Mononuclear cell (primary cell): ENCODE results near the gene AKNA. TPM values are rescaled to one million over a fixed set of nuclear protein-coding genes. Genes with fewer than 3 reads are reported as not detected.

Experiments used
- H3K27me3 ChIP-seq: 2 replicates; pipeline ENCODE4 v1.6.0; 2011; ENCODE audit warnings: low read length, control low read depth; ENCODE audit not compliant: insufficient read depth
- H3K4me1 ChIP-seq: 2 replicates; pipeline ENCODE4 v1.5.1; 2011; ENCODE audit warnings: mild to moderate bottlenecking, low read length, control low read depth; ENCODE audit not compliant: insufficient read depth
- H3K4me3 ChIP-seq: 2 replicates; pipeline ENCODE4 v1.5.1; 2011; ENCODE audit warnings: mild to moderate bottlenecking, low read length, moderate library complexity
- H3K9me3 ChIP-seq: 2 replicates; pipeline ENCODE4 v1.5.1; 2011; ENCODE audit warnings: low read depth, mild to moderate bottlenecking, control low read depth, low read length
- total RNA-seq: library from RNA; depleted of rRNA; stranded (reverse); fragments of >200 nt; gene quantifications from one replicate; pipeline ENCODE4 v1.2.3, GENCODE V29; 2012

The AKNA gene
- total RNA-seq, 1 donor: 99.5 TPM

DNA sequence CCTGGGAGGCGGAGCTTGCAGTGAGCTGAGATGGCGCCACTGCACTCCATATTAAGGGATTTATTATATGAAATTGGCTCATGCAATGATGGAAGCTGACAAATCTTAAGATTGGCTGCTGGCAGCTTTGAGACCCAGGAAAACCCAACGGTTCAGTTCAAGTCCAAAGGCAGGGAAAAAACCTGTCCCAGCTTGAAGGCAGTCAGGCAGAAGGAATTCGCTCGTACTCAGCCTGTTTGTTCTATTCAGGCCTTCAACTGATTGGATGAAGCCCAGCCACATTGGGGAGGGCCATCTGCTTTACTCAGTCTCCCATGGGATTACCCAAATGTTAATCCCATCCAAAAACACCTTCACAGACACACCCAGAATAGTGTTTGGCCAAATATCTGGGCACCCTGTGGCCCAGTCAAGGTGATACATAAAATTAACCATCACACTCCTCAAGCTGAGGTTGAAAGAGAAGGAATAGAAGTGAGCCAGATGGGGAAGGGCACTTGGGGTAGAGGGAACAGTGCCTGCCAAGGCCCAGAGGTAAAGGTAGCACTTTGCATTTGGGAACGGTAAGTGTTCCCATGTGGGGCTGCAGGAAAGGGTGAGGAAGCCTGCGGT is 73.4 kb downstream of the AKNA start:
- peaks cover 5% of the 10 kb centered on the region for H3K4me1 ChIP-seq
- H3K9me3 ChIP-seq: no peaks in the 10 kb centered on the region
- H3K4me3 ChIP-seq: no peak overlapping the region
- no peaks in the 10 kb centered on the region for H3K27me3 ChIP-seq

DNA sequence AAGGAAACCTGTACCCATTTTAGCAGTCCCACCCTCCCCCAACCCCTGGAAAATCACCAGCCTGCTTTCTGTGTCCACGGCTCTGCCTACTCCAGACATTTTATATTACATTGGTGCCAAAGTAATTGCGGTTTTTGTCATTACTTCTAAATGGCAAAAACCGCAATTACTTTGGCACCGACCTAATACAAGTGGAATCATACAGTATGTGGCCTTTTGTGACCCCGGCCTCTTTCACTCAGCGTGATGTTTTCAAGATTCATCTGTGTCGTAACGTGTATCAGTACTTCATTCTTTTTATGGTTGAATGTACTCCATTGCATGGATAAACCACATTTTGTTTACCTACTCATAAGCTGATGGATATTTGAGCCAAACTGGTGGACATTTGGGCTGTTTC is 74.6 kb downstream of the AKNA start:
- Histone ChIP-seq H3K4me3 (no peak overlapping the region), H3K9me3 (no peaks in the 10 kb centered on the region), H3K27me3 (no peaks in the 10 kb centered on the region), H3K4me1 (peaks cover 3% of the 10 kb centered on the region)

DNA sequence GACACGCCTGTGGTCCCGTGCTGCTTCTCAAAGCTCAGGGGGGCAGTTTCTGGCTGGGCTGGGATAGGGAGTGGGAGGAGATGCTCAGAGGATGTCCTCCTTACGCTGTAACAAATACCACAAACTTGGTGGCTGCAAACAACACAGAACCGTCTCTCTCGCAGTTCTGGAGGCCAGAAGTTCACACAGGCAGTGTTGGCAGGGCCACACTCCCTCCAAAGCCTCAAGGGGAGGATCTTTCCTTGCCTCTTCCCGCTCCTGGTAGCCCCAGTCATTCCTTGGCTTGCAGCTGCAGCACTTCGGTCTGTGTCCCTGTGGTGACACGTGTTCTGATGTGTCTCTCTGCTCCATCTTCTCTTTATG is 75.3 kb downstream of the AKNA start:
- Histone ChIP-seq H3K9me3 (no peaks in the 10 kb centered on the region), H3K4me3 (no peak overlapping the region), H3K27me3 (no peaks in the 10 kb centered on the region), H3K4me1 (no peaks in the 10 kb centered on the region)

DNA sequence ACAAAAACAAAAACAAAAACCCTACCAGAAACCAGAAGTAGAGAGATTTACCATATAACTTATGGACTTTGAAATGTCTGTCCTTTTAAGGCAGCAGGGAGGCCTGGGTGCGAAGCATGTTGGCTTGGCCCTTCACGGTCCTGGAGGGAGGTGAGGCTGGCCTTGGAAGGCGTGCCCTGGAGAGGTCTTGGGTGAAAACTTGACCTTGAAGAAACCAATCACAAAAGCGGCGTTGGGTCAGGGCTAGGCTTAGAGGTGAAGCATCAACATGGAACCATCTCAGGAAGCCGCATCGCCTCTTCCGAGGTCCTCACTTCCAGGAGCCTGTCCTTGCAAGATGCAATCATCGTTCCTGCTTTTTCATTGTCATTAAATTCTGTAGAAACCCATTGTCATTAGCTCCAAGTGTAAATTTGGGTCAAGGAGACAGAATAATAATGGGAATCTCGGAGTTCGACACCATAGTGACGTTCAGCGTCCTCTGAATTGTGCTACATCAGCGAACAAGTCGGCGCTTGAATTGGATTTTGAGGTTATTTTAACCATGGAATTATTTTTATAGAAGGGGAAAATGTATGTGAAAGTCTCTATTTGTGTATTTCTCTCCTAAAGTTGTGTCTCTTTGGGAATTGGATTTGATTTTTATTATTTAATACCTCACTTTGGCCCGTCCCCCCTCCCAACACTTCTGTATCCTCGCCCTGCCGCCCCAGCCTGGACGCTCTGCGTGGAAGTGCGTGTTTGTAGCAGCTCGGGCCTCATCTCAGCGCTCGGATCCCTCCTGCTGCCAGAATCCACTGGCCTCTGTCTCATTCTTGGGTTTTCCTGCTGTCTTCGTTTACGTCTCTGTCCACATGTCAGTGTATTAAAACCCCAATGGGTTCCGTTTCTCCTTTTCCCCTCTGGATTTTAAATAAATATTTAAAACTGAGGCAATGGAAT is 75.9 kb downstream of the AKNA start:
- no peaks in the 10 kb centered on the region for H3K4me1 ChIP-seq
- H3K9me3 ChIP-seq: no peaks in the 10 kb centered on the region
- no peaks in the 10 kb centered on the region for H3K27me3 ChIP-seq
- H3K4me3 ChIP-seq: no peak overlapping the region

DNA sequence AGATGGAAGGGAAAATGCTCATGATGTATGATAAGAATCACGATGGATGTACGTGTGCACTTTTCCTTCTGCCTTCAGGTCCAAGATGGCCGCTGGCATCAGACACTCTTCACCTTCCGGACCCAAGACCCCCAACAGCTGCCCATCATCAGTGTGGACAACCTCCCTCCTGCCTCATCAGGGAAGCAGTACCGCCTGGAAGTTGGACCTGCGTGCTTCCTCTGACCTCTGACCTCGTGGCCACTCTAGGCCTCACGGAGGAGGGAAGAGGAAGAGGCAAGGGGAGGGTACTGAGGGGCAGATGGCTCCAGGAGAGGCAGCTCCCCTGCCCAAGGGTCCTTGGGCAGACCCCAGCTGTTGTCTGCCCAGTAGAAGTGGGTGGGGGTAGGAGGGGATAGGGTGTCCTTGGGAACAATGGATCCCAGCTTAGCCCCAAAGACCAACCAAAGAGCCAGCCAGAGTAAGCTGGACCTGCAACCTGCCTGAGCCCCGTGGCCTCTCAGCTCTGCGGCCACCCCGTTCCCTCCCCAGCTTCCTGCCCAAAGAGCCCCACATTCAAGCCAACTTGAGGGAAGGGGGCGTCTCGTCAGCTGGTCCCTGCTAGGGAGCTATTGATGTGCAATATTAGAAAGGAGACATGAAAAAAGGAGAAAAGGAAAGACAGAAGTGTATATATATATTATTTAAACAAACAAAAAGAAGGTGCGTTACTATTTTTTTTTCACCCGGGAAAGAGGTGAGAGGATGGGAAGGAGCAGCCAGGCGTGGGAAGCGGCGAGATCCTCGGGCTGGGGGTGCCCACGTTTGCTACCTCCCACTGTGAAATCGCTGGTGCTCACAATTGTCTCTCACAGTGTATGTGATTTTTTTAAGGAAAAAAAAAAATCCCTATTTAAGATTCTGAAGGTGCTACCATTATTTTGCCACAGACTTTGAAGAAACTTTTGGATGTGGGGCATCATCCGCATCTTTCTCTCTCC is 77.0 kb downstream of the AKNA start:
- H3K4me1 ChIP-seq: no peaks in the 10 kb centered on the region
- H3K4me3 ChIP-seq: no peak overlapping the region
- H3K27me3 ChIP-seq: no peaks in the 10 kb centered on the region
- H3K9me3 ChIP-seq: no peaks in the 10 kb centered on the region

DNA sequence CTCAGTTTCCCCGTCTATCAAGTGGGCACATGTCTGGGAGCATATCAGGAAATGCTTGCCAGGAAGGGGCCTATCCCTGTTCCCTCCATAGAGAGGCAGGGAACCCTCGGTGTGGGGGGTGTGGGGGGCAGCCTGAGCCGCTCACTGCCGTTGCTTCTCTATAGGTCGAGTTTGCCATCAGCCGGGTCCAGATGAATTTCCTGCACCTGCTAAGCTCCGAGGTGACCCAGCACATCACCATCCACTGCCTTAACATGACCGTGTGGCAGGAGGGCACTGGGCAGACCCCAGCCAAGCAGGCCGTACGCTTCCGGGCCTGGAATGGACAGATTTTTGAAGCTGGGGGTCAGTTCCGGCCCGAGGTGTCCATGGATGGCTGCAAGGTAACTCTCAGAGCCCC is 78.7 kb downstream of the AKNA start:
- Histone ChIP-seq H3K27me3 (no peaks in the 10 kb centered on the region), H3K4me1 (no peaks in the 10 kb centered on the region), H3K4me3 (no peak overlapping the region), H3K9me3 (no peaks in the 10 kb centered on the region)

DNA sequence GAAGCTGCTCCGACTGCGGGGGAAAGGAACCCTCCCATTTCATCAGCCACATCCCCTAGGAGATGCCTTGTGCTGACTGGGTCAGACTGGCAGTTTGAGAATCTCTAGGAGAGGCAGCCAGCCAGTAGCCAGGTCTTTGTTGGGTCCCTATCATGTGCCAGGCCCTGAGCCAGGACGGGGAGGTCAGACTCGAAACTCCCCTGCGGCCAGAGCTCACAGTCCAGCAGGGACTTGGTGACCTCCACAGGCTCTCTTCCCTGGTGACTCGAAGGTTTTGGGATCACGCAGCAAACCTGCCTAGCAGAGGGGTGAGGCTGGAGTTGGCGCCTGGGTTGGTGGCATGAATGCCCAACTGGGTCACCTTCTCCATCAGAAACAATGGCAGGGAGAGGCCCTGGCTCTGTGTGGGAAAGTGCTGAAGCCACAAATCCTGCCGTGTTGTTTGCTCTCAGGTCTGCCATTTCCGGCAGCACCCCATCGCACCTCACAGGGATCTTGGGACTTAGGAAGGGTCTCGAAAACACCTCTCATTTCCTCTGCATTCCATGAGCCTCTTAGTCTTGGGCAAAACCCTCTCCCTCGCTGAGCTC is 79.3 kb downstream of the AKNA start:
- H3K9me3 ChIP-seq: no peaks in the 10 kb centered on the region
- no peaks in the 10 kb centered on the region for H3K4me1 ChIP-seq
- no peaks in the 10 kb centered on the region for H3K27me3 ChIP-seq
- H3K4me3 ChIP-seq: no peak overlapping the region

DNA sequence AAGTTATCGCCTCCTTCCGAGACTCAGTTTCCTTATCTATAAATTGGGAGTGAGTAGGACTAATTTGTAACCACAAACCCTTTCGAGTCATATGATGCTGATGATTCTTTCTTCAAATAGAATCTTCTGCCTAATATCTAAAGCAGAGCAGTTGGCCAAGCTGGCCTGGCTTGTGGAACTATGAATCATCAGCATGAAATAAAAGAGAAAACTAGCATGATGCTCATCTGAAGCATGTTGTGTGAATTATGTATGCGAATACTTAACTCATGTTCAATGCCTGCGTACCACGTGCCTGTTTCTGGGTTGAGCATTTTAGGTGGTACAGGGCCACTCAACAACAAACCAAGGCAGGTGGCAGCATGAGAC is 79.9 kb downstream of the AKNA start:
- Histone ChIP-seq H3K4me1 (no peaks in the 10 kb centered on the region), H3K9me3 (no peaks in the 10 kb centered on the region), H3K4me3 (no peak overlapping the region), H3K27me3 (no peaks in the 10 kb centered on the region)

DNA sequence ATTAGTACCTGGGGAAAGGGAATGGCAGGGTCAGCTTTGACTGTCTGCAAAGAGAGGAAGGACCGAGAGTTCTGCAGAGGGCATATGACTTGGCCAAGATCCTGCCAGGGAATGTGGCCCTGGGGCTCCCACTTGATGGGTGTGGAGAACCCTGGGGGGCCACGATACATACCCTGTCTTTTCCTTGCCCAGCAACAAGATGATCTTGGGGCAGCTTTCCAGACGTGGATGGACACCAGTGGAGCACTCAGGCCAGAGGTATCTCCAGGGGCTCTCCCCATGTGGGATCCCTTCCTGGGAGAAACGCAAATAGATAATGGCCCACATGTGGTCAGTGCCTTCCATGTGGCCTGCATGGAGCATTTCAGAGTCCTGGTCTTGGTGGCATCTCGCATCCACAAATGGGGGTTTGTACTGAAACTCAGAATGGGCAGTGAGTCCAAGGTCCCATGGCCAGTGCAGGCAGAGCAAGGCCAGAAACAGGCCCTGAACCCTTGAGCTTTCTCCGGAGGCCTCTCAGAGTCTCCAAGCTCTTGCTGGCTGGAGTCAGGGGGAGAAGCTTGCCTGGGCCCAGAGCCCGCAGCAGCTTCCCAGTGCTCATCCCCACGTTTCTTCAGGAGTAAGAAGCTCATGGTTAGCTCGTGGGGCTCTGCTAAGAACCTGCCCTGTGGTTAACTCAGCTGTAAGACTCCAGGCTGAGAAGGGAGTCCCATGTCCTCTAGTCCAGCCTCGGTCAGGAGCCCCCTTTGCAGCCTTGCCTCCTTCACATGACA is 83.2 kb downstream of the AKNA start:
- no peaks in the 10 kb centered on the region for H3K9me3 ChIP-seq
- no peak overlapping the region for H3K4me3 ChIP-seq
- no peaks in the 10 kb centered on the region for H3K4me1 ChIP-seq
- no peaks in the 10 kb centered on the region for H3K27me3 ChIP-seq

DNA sequence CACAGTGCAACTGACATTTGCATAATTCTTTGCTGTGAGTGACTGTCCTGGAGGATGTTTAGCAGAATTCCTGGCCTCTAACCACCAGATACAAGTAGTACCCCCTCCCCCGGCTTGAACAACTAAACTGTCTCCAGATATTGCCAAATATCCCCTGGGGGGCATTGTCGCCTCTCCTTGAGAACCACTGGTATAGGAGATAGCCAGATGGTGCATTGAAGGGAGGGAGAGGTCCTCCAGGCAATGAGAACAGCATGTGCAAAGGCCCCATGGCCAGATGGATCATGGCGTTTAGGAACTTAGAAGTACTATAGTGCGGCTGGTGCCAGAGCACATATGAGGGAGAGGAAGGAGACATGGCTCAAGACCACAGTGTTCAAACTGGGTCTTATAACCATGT is 83.8 kb downstream of the AKNA start:
- no peaks in the 10 kb centered on the region for H3K4me1 ChIP-seq
- H3K27me3 ChIP-seq: no peaks in the 10 kb centered on the region
- no peak overlapping the region for H3K4me3 ChIP-seq
- H3K9me3 ChIP-seq: no peaks in the 10 kb centered on the region

DNA sequence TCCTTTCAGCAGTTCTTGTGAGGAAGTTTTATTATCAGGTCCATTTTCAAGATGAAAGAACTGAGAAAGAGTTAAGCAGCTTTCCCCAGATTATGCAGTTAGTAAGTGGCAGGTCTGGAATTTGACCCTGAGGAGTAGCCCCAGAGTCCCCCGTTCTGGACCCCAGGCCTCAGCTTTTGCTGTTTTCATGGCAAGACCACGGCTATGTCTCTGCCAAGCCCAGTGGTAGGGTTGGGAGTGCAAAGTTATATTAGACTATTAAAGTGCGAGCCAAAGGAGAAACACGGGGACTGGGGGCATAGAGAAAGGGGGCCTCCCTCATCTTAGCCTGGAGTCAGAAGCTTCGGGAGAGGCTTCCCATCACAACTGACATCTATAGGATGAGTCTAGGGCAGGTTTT is 84.2 kb downstream of the AKNA start:
- Histone ChIP-seq H3K9me3 (no peaks in the 10 kb centered on the region), H3K27me3 (no peaks in the 10 kb centered on the region), H3K4me3 (no peak overlapping the region), H3K4me1 (no peaks in the 10 kb centered on the region)

DNA sequence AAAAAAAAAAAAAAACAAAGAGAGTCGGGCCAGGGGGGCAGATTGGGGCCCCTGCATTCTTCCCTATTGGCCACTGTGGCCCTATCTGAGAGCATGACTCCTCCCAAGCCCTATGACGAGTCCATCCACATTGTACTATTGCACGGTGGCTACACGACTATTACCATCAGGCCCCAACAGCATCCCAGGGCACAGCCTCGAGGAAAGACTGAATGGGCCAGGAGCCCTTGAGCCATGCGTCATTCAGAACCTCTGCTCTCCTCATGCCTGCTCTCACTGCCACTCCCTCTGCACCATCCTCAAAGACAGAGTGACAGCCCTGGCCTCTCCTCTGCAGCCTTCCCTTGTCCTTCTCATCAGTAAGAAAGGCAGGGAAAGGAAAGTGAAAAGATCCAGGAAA is 85.1 kb downstream of the AKNA start:
- H3K27me3 ChIP-seq: peaks cover 4% of the 10 kb centered on the region
- no peaks in the 10 kb centered on the region for H3K4me1 ChIP-seq
- no peaks in the 10 kb centered on the region for H3K9me3 ChIP-seq
- H3K4me3 ChIP-seq: no peak overlapping the region

DNA sequence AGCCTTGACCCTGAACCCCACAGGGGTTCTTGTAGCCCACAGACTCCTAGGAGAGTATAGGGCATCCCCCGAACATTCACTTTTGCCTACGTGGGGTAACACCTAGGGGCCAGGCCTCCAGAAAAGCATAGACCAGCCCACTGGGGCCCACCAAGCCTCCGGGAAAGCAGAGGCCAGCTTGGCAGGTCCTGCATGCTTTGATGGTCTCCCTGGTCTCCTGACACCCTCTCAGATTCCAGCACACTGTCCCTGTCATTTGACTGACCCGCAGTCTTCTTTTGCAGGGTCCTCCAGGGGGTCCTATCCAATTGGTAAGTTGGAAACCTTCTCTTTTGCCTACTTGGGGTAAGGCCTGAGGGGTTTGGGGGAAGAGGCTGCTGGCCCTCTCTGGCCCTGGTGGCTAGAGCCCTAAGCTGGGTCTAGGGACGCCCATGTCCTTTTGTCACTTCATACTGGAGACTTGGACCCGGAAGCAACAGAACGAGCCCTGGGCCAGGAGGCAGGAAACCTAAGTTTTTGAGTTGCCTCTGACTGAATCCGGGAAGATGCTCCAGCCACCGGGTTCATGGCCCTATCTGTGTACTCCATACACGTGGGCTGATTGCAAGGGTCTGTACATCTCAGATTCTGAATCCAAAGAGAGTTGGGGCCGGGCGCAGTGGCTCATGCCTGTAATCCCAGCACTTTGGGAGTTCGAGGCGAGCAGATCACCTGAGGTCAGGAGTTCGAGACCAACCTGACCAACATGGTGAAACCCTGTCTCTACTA is 85.8 kb downstream of the AKNA start:
- Histone ChIP-seq H3K4me3 (no peak overlapping the region), H3K4me1 (no peaks in the 10 kb centered on the region), H3K27me3 (peaks cover 4% of the 10 kb centered on the region), H3K9me3 (no peaks in the 10 kb centered on the region)
